ENCODE measurements around the gene TMEM185A. TPM values are rescaled to one million over a fixed set of nuclear protein-coding genes. Genes with fewer than 3 reads are reported as not detected.
"Not testable (repeated sequence)": the region's sequence is repeated elsewhere in the genome, so short reads cannot be mapped to it uniquely, and the experiment has no call there.

Gene TMEM185A
- total RNA-seq (2014; rRNA removed; shearing (Covaris generic)): 11.7 and 21.8 TPM in 2 replicates

DNA sequence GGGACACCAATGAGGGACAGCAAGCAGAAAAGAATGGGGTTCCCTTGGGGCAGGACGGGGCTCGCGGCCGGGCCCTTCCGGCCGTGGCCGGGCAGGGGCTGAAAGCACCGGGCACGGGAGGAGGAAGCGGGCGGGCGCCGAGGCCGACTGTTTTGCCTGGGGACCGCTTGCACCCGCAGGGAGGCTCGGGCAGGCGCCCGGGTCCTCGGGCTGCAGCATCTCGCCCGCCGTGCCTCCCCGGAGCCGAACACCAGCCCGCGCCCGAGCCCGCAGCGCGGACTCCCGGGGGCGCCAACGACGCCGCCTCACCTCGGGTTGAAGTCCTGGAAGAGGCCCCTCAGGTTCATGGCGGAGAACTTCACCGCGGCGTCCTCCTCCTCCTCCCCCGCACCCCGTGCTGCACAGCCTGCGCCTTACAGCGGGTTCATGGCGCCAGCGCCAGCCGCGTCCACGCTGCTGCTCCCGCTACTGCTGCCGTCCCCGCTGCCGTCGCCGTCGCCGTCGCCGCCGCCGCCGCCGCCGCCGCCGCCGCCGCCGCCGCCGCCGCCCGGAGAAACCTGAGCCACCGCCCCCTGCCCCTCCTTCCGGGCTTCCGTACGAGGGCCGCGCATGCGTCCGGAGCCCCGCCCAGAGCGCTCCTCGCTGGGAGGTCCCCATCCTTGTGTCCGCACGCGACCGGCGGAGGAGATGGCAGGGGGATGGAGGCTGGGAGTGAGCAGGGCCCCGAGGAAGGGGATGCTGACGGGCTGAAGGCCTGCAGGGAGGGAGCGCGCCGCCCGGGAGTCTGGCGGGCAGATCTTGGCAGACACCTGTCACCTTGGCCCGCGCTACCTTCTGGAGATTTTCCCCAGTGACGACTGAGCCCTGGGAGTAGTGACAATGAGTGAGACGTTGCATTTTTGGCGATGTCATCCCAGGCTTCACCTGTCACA lies at the start of gene TMEM185A:
TMEM185A (minus strand) TSS at position 559 of the 932 bp plus-strand sequence; CDS start at position 347, 212 bp downstream.
- peak; percentile 62 for DNase-seq (ENCODE audit: low spot score)
- in situ Hi-C loops (cut with HindIII; ENCODE audit: low sequenced_read_pairs): no loop called here

DNA sequence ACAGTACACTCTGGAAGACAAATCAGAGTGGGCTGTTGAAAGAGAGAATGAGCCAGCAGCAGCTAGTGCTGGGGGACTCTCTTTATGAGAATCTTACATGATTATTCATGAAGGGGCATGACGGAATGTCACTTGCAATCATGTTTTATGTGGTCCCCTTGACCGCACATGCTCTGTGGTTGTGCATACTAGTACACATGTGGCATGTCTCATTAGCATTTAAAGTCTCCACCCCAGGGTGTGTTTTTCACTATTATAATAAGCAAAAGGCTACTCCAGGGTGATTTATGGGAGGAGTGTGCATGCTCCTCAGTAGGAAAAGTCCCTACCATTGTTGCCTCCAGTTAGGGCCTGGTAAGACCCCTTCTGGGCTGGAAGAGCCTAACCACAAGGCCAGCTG lies 49.6 kb upstream of the TMEM185A start:
- DNase-seq (ENCODE audit: low spot score): no peak
- in situ Hi-C loops (cut with HindIII; ENCODE audit: low sequenced_read_pairs): no loop called here

DNA sequence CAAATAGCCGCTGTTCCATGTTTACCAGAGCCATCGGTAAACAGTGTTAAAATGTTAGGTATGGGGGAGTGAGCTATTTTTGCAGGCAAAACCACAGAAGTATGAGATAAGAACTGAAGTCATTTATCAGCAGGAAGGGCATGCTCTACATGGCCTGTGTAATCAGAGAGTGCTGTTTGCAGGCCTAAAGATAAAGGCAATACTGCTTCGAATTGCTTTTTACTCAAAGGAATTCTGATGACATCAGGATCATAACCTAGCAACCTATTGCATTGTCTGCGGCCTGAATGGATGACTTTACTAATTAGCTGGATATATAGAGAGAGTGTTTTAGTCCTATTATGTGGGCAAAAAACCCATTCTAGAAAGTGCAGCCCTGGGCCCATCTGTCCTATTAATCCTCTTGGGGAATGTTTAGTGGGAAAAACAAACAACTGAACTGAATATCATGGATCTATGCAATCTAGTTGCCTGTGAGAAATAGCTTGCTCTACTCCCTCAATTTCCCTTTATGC lies 47.6 kb upstream of the TMEM185A start:
- in situ Hi-C loops (cut with HindIII; ENCODE audit: low sequenced_read_pairs); DNase-seq (ENCODE audit: low spot score): not testable (repeated sequence)

DNA sequence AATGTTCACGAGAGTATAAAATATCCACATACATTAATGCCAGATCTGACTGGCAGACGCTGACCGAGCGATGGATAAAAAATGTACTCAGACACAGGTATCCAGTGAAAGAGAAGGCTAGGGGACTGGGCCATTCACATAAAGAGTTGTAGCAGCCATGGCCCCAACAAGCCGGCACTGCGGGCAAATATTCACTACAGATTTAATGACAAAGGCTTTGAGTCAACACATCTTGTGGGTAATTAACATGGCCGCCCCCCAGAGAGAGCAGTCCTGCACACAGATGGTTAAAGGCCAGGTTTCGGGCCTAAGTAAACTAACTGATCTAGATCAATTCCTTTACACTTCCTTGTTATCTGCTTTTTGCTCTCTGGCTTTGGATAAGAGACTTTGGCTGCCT lies 44.0 kb upstream of the TMEM185A start:
- DNase-seq (ENCODE audit: low spot score); in situ Hi-C loops (cut with HindIII; ENCODE audit: low sequenced_read_pairs): not testable (repeated sequence)

DNA sequence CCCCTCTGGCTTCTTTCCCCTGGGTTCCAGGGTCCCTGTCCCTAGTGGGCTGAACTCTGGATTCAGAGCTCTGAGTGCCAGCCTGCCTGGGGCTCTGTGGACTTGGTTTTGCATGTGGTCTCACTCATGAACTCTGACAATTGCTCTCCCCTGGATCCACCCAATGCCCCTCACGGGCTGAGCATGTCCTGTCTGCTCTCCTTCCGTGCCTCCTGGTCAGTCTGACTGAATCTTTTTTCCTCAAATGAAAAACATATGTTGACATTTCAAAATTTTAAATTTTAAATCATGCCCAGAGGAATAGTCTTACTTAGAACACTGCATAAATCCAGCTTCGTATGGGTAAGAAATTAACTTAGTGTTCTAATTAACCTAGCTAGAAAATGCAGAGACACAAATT lies 43.5 kb upstream of the TMEM185A start:
- DNase-seq (ENCODE audit: low spot score); in situ Hi-C loops (cut with HindIII; ENCODE audit: low sequenced_read_pairs): not testable (repeated sequence)

DNA sequence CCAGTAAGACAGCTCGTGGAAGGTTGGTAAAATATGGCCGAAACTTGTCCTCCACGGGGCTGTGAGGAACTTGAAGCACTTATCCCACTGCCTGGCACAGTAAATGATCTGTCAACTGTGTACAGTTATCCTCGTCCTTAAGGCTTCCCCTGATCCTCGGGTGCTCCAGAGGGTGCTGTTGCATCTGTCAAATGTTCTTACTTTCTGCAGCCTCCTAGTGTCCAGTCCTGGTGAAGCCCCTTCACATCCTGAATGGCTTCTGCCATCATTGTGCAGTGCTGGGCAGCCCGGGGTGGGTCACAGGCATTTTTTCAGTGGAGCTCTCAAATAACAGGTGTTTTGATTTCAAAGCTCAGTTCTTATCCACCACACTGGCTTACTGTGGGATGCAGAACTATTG lies 29.0 kb upstream of the TMEM185A start:
- in situ Hi-C loops (cut with HindIII; ENCODE audit: low sequenced_read_pairs): not testable (repeated sequence)

DNA sequence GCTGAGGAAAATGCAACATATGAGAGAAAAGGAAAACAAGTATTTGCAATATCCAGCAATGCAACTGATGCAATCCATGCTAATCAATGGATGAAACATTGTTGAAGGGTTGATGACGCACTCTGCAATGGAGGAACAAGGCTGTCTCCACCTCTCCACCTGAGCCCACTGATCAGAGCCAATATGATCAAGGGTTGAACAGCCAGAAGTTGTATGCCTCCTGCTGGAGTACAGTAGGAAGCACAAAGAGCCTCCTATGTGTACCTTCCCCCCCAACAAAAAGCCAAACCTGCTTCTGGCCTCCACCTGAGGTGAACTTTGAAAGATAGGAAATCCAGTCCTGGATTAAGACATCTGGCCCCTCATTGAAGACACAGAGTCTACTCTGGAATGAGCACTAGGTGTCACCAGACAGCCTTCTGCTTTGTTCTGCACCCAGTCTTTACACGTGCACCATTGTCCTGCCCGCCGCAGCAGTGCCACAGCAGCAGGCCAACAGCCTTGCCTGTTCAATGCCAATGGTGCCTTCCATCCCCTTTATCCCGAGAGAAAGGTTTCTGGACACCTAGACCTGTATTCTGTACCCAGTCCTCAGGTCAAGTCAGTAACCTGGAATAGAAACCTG lies 24.8 kb upstream of the TMEM185A start:
- DNase-seq (ENCODE audit: low spot score); in situ Hi-C loops (cut with HindIII; ENCODE audit: low sequenced_read_pairs): not testable (repeated sequence)

More for the DNA sequence above, 29.0 kb upstream of the TMEM185A start:
- not testable (repeated sequence) for DNase-seq (ENCODE audit: low spot score)

DNA sequence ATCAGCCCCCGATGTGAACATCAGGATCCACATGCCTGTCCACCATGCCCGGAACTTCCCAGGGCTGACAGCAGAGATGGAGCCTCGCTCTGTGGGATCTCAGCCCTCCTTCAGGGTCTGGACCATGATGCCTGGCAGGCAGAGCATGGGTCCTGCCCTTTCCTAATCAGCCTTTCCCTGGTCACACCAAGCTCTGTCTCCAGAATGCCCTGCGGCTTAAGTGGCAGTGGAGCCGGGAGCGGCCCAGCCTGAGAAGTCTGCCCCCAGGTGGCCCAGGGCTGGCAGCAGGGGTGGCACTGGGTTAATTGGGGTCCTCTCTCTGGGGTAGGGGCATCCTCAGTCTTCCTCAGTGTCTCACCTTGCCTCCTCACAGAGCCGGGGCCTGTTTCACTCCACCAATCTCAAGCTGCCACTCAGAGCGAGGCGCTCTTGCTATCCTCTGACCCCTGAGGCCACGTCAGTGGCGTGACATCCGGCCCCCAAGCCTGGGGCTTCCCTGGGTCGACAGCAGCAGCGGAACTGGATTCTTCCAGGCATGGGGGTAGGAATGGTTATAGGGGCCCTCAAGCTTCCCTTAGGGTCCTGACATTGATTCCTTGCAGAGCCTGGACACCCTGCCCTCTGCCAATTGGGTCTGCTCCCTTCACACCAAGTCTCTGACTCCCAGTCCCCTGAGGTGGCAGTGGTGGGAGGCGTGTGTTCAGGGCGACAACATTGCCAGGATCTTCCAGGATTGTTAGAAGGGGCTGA lies 20.8 kb upstream of the TMEM185A start:
- in situ Hi-C loops (cut with HindIII; ENCODE audit: low sequenced_read_pairs): no loop called here
- no peak for DNase-seq (ENCODE audit: low spot score)

DNA sequence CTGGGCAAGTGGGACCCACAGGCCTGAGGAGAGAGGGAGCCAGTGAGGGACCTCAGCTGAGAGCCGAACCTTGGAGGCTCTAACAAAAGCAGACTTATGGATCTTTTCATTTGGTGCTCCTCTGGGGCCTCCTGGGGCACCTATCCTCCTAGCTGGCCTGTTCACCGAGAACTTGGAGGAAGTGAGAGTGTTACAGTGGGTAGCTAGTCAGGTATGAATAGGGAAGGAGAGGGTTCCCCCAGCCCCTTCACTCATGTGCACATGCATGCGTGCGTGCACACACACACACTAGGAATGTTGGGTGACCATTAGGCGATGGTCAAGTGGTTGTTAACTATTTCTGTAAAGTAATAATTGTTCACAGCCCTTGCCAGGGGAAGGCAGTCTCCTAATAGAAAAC lies 18.6 kb upstream of the TMEM185A start:
- no peak for DNase-seq (ENCODE audit: low spot score)

DNA sequence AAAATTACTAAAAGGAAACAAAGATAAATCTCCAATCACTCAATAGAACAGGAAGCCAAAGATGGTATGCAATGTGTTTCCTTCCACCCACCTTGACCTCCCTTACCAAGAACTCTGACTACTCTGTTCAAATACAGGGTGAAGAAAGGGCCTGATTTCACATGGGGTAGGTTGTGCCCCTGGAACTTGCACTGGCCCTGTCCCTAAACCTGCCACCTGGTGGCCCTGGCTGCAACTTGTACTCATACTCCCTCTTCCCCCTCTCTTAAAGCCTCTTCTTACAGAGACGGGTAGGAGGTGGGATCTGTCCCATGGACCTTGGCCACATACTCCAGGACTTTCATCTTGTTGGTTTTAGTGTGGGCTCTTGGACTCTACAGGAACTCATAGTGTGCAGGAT lies 17.3 kb upstream of the TMEM185A start:
- no peak for DNase-seq (ENCODE audit: low spot score)
- in situ Hi-C loops (cut with HindIII; ENCODE audit: low sequenced_read_pairs): no loop called here

More for the DNA sequence above, 18.6 kb upstream of the TMEM185A start:
- in situ Hi-C loops (cut with HindIII; ENCODE audit: low sequenced_read_pairs): no loop called here

DNA sequence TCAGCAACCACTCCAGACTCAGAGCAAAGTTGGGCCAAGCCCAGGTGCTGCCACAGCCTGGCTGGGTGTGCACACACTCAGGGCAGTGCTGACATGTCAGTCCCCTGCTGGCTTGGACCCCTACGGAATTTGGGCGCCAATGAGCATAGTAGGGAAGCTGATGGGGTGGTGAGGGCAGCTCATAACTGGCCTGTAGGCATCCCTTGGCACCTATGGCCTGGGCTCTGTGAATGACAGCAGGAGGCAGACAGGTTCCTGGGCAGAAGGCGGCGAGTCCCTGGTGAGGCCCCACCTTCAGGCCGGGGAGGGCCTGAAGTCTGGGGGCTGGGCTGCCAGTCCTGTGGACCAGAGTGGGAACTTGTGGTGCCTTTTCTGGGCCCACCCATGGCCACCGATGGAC lies 15.9 kb upstream of the TMEM185A start:
- in situ Hi-C loops (cut with HindIII; ENCODE audit: low sequenced_read_pairs): no loop called here
- DNase-seq (ENCODE audit: low spot score): no peak

DNA sequence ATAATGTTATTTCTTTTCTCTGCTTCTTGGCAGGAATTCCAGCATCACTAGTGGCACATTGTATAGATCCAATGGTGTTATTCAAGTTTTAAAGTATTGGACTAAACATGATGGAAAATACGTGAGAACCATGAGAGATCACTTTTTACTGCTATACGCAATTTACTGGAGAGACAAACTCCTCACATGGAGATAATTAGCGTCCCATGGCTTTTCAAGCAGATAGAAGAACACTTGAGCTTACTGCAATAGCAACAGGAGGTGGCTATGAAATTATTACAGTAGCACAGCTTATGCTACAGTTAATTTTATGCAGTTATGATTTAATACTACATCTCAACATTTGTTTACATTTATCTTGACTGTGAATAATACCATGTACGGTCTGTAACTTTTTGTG lies 11.9 kb upstream of the TMEM185A start:
- DNase-seq (ENCODE audit: low spot score): no peak
- in situ Hi-C loops (cut with HindIII; ENCODE audit: low sequenced_read_pairs): no loop called here

DNA sequence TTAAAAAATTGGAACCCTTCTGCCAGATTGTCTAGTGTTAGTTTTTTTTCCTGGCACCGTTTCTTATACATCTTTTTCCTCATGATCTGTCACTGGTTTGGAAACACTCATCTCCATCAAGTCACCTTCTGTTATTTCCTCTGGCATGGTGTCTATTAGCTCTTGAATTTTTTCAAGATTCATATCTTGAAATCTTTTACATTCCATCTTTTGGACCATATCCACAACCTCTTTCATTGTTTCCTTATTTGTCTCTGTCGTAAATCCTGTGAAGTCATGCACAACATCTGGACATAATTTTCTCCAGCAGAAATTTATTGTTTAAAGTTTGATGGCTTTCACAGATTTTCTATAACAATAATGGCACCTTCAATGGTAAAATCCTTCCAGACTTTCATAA lies 10.2 kb upstream of the TMEM185A start:
- in situ Hi-C loops (cut with HindIII; ENCODE audit: low sequenced_read_pairs): no loop called here
- no peak for DNase-seq (ENCODE audit: low spot score)

DNA sequence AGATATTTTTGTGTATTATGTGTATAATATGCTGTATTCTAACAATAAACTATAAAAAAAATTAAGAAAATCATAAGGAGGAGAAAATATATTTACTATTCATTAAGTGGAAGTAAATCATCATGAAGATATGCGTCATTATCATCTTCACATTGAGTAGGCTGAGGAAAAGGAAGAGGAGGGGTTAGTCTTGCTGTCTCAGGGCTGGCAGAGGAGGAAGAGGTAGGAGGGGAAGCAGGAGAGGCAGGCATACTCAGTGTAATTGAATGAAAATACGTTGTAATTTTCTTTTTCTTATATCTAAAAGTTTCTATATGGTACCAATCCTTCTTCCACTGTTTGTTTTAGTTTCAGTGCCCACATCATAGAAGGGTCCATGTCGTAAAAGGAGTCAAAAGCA lies 9.8 kb upstream of the TMEM185A start:
- in situ Hi-C loops (cut with HindIII; ENCODE audit: low sequenced_read_pairs): no loop called here

DNA sequence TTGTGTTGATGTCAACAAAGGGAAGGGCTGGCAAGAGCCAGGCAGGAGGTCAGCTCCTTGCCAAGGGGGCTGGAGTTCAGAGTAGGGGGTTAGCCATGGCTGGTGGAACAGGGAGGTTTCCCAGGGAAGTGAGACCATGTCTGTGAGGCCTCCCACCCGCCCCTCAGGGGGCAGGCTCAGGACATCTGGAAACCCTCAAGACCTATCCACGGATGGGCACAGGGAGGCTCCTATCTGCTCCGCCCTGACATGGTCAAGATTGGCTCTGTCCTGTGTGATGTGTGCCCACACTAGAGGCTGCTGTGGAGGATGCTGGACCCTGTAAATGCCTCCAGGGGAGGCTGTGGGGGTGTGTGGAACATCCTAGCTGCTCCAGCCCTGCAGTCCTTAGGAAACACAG lies 8.0 kb upstream of the TMEM185A start:
- in situ Hi-C loops (cut with HindIII; ENCODE audit: low sequenced_read_pairs): no loop called here
- no peak for DNase-seq (ENCODE audit: low spot score)

More for the DNA sequence above, 9.8 kb upstream of the TMEM185A start:
- no peak for DNase-seq (ENCODE audit: low spot score)

DNA sequence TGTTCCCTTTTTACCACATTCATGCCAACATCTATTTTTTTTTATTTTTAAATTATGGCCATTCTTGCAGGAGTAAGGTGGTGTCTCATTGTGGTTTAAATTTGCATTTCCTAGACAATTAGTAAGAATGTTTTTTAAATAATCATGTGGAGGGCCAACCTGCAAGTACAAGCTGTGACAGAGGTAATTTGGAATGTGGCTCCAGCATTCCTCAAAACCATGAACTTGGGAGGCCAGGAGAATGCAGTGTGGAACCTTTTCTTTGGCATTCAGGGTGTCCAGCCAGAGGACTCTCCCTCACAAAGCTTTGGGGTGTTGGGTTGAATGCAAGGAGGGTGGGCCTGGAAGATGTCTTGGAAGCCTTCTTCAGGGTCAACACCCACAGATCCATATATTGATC lies 7.3 kb upstream of the TMEM185A start:
- DNase-seq (ENCODE audit: low spot score): no peak
- in situ Hi-C loops (cut with HindIII; ENCODE audit: low sequenced_read_pairs): no loop called here

DNA sequence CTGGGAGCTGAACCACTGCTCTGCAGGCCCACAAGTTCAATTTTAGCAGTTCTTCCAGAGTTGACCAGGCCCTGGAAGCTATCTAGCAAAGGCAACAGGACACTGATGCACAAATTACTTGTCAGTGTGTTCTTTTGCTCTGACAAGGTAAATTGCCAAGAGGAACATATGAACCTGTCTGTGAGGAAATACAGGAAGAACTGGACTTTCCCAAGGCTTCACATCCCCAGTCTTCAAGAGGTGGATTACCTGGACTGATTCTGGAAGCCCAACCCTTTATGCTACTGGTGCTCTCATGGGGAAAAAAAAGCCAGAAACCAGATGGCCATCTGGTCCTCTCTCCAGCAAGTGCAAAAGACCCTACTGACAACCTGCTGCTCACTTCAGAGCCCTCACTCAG lies 1.9 kb upstream of the TMEM185A start:
- no peak for DNase-seq (ENCODE audit: low spot score)

DNA sequence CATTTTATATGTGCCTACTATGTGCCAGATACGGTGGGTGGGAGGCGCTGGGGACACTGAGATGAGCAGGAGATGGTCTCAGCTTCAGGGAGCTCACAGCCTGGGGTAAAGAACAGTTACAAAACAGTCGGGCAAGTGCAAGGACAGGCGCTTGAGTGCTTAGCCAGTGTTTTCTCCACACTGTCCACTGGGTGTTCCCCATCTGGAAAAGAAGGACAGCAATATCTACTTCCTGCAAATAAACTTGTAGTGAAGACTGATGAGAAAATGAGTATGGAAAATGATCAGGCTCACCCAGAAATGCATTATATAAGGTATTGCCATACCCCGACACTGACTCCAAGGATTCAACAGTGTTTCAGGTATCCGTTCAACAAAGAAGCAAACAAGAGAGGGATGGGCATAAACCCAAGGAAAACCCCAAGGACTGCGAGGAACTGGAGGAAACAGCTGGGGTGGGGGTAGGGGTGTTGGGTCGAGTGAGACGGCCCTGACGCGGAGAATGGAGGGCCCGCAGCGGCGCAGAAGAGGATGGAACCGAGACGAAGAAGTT lies 835 bp downstream of the TMEM185A start:
- DNase-seq (ENCODE audit: low spot score): no peak
- in situ Hi-C loops (cut with HindIII; ENCODE audit: low sequenced_read_pairs): no loop called here

More for the DNA sequence above, 1.9 kb upstream of the TMEM185A start:
- in situ Hi-C loops (cut with HindIII; ENCODE audit: low sequenced_read_pairs): no loop called here

DNA sequence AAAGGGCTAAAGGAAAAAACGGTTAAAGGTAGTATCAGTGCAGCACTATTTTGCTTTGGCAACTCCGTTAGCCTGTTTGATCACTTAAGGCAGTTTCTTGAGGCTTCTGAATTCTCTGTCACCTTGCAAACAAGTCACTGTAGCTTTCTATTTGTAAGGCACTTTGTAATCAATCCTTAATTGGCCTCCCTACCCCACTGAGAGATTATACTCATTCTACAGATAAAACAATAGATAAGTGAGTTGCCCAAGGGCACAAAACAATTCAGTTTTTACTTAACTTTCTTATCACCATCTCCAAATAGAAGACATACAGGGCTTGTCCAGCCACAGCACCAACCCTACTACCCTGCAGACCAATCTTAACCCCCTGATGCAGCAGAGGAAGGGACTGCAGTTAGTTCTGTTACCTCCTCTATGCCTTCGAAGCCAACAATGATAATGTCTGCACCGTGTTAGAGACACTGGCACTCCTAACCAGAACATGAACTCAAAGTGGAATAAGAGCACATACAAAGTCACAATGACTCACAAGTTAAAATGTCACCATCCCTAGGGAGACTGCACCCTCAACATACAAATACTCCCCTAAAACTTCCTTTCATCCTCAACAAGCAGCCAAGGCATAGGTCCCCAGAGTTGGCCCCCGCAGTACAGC lies 1.7 kb downstream of the TMEM185A start:
- no peak for DNase-seq (ENCODE audit: low spot score)
- in situ Hi-C loops (cut with HindIII; ENCODE audit: low sequenced_read_pairs): no loop called here
